ENCODE data around the gene KATNB1.

GRCh38 chr16:57723170-57723569 is 12.4 kb upstream of the KATNB1 start:
- TF ChIP-seq CTCF (IDR thresholded peaks at IDR 0.05) (no peak), POLR2A (IDR thresholded peaks at IDR 0.05) (no peak)

Measured in lower leg skin (tissue), 3 donors.